ENCODE data around the gene GLIS1. TPM values are rescaled to one million over a fixed set of nuclear protein-coding genes. Genes with fewer than 3 reads are reported as not detected.

GLIS1 gene
- total and polyA plus RNA-seq, 9 donors = 0.04 to 0.42 (median 0.08) TPM; not detected in 3

GRCh38 chr1:53608071-53608470, 130.9 kb downstream of the GLIS1 start:
- Histone ChIP-seq H3K27me3 (ENCODE audit: control insufficient read depth, insufficient read depth, low read length) (peaks cover 2% of the 10 kb centered on the region), H3K9me3 (replicated peaks; ENCODE audit: control insufficient read depth, low read depth, low read length) (peaks cover 3% of the 10 kb centered on the region), H3K4me3 (ENCODE audit: low read length) (no peak overlapping the region), H3K27ac (ENCODE audit: low read length) (no peak overlapping the region), H3K36me3 (ENCODE audit: control insufficient read depth, insufficient read depth, low read length) (no peaks in the 10 kb centered on the region), H3K4me1 (ENCODE audit: control insufficient read depth, insufficient read depth, low read length) (no peaks in the 10 kb centered on the region)
- 100% methylated on average over 1 of the region's 2 CpGs for WGBS (ENCODE audit: insufficient coverage)
- DNase-seq = no peak

DNA sequence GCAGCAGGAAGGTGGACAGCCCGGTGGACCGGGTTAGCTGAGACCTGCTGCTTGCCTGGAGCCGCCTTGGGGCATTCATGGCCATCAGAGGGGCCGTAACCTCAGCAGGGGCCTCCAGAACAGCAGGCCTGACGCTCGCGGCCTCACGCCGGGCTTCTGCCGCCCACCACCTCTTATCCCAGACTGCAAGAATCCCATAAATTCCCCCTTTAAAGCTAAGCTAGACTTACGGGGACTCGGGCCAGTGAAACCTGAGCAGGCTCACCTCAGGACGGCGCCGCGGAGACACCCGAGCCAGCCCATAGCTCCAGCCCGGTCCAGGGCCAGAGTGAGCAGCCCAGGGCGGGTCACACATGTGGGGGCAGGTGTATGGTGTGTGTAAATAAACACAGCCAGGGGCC, 132.3 kb downstream of the GLIS1 start:
- no peak for DNase-seq
- peaks cover 3% of the 10 kb centered on the region for H3K9me3 ChIP-seq (replicated peaks; ENCODE audit: control insufficient read depth, low read depth, low read length)
- no peaks in the 10 kb centered on the region for H3K36me3 ChIP-seq (ENCODE audit: control insufficient read depth, insufficient read depth, low read length)
- peaks cover 6% of the 10 kb centered on the region for H3K4me1 ChIP-seq (ENCODE audit: control insufficient read depth, insufficient read depth, low read length)
- WGBS (ENCODE audit: insufficient coverage) = 39% methylated on average over 4 of the region's 19 CpGs
- H3K27ac ChIP-seq (ENCODE audit: low read length) = no peak overlapping the region
- peaks cover 2% of the 10 kb centered on the region for H3K27me3 ChIP-seq (ENCODE audit: control insufficient read depth, insufficient read depth, low read length)
- no peak overlapping the region for H3K4me3 ChIP-seq (ENCODE audit: low read length)

DNA sequence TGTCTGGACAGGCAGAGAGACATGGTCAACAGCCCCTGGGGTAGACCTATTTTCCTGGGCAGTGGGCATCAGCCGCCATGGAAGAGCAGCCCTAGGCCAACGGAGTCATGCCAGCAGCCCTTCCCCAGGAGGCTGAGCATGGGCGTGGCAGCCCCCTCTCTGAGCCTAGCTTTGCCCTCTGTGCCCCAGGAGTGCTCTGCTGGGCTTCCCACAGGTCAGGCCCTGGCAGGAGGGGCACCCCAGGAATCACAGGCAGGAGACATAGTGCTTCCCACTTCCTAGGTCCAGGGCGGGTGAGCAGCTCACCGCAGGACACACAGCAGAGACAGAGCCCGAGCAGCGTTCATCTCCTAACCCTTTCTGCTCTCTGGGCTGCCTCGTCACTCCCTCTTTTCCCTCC, 132.8 kb downstream of the GLIS1 start:
- Histone ChIP-seq H3K4me3 (ENCODE audit: low read length) (no peak overlapping the region), H3K9me3 (replicated peaks; ENCODE audit: control insufficient read depth, low read depth, low read length) (peaks cover 3% of the 10 kb centered on the region), H3K4me1 (ENCODE audit: control insufficient read depth, insufficient read depth, low read length) (peaks cover 7% of the 10 kb centered on the region), H3K27me3 (ENCODE audit: control insufficient read depth, insufficient read depth, low read length) (peaks cover 2% of the 10 kb centered on the region), H3K27ac (ENCODE audit: low read length) (no peak overlapping the region), H3K36me3 (ENCODE audit: control insufficient read depth, insufficient read depth, low read length) (no peaks in the 10 kb centered on the region)
- WGBS (ENCODE audit: insufficient coverage) = 58% methylated on average over 6 of the region's 8 CpGs
- no peak for DNase-seq

- H3K27me3 ChIP-seq (ENCODE audit: control insufficient read depth, insufficient read depth, low read length) = peaks cover 2% of the 10 kb centered on the region
- no peak for DNase-seq
- no peaks in the 10 kb centered on the region for H3K36me3 ChIP-seq (ENCODE audit: control insufficient read depth, insufficient read depth, low read length)
- H3K4me1 ChIP-seq (ENCODE audit: control insufficient read depth, insufficient read depth, low read length) = peaks cover 7% of the 10 kb centered on the region
- H3K27ac ChIP-seq (ENCODE audit: low read length) = no peak overlapping the region
- H3K9me3 ChIP-seq (replicated peaks; ENCODE audit: control insufficient read depth, low read depth, low read length) = no peaks in the 10 kb centered on the region
- no peak overlapping the region for H3K4me3 ChIP-seq (ENCODE audit: low read length)
- WGBS (ENCODE audit: insufficient coverage) = 69% methylated on average over 8 of the region's 8 CpGs
Observed at GRCh38 chr1:53605181-53605580, 133.8 kb downstream of the GLIS1 start.

DNA sequence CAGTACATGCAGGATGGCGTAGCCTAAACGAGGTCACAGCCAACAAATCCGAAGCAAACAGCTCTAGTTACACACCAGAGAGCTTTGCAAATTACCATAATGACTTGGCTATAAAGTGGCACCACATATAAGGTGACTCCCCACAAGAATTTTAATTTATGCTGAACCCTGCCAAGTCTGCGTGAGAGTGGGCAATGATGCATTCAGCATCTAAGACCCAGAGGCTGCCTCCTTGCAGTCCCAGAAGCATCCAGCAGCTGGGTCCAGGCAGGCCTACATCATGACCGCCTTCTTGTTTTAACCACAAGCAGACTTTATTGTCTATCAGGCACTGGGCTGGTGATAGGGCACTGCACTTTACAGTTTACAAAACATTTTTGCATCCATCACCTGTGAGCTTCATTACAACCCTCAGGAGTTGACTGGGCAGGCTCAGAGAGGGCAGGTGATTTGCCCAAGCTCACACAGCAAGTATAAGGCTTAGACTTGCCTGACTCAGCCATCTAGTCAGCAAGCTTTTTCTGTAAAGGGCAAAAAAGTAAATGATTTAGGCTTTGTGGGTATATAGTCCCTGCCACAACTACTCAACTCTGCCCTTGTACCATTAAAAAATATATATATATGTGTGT, 134.6 kb downstream of the GLIS1 start:
- Histone ChIP-seq H3K27me3 (ENCODE audit: control insufficient read depth, insufficient read depth, low read length) (peaks cover 2% of the 10 kb centered on the region), H3K4me1 (ENCODE audit: control insufficient read depth, insufficient read depth, low read length) (peaks cover 7% of the 10 kb centered on the region), H3K9me3 (replicated peaks; ENCODE audit: control insufficient read depth, low read depth, low read length) (no peaks in the 10 kb centered on the region), H3K4me3 (ENCODE audit: low read length) (no peak overlapping the region), H3K27ac (ENCODE audit: low read length) (no peak overlapping the region), H3K36me3 (ENCODE audit: control insufficient read depth, insufficient read depth, low read length) (no peaks in the 10 kb centered on the region)
- WGBS (ENCODE audit: insufficient coverage) = 80% methylated on average over 4 of the region's 5 CpGs
- DNase-seq = no peak

- Histone ChIP-seq H3K36me3 (ENCODE audit: control insufficient read depth, insufficient read depth, low read length) (no peaks in the 10 kb centered on the region), H3K9me3 (replicated peaks; ENCODE audit: control insufficient read depth, low read depth, low read length) (no peaks in the 10 kb centered on the region), H3K27me3 (ENCODE audit: control insufficient read depth, insufficient read depth, low read length) (peaks cover 2% of the 10 kb centered on the region), H3K4me3 (ENCODE audit: low read length) (no peak overlapping the region), H3K27ac (ENCODE audit: low read length) (no peak overlapping the region), H3K4me1 (ENCODE audit: control insufficient read depth, insufficient read depth, low read length) (peaks cover 7% of the 10 kb centered on the region)
- no peak for DNase-seq
- 94% methylated on average over 4 of the region's 6 CpGs for WGBS (ENCODE audit: insufficient coverage)
Observed at GRCh38 chr1:53603431-53603830, 135.5 kb downstream of the GLIS1 start.

GRCh38 chr1:53601867-53602775, 136.8 kb downstream of the GLIS1 start:
- DNase-seq = peak; percentile 30
- no peaks in the 10 kb centered on the region for H3K36me3 ChIP-seq (ENCODE audit: control insufficient read depth, insufficient read depth, low read length)
- WGBS (ENCODE audit: insufficient coverage) = 31% methylated on average over 8 of the region's 21 CpGs

GRCh38 chr1:53601031-53601745, 137.8 kb downstream of the GLIS1 start:
- 82% methylated on average over 4 of the region's 11 CpGs for WGBS (ENCODE audit: insufficient coverage)
- peaks cover 4% of the 10 kb centered on the region for H3K27me3 ChIP-seq (ENCODE audit: control insufficient read depth, insufficient read depth, low read length)
- no peaks in the 10 kb centered on the region for H3K36me3 ChIP-seq (ENCODE audit: control insufficient read depth, insufficient read depth, low read length)
- peaks cover 7% of the 10 kb centered on the region for H3K4me1 ChIP-seq (ENCODE audit: control insufficient read depth, insufficient read depth, low read length)
- DNase-seq = no peak
- no peaks in the 10 kb centered on the region for H3K9me3 ChIP-seq (replicated peaks; ENCODE audit: control insufficient read depth, low read depth, low read length)
- H3K27ac ChIP-seq (ENCODE audit: low read length) = no peak overlapping the region
- no peak overlapping the region for H3K4me3 ChIP-seq (ENCODE audit: low read length)

More at GRCh38 chr1:53601867-53602775, 136.8 kb downstream of the GLIS1 start:
- Histone ChIP-seq H3K9me3 (replicated peaks; ENCODE audit: control insufficient read depth, low read depth, low read length) (no peaks in the 10 kb centered on the region), H3K4me1 (ENCODE audit: control insufficient read depth, insufficient read depth, low read length) (peaks cover 7% of the 10 kb centered on the region), H3K27ac (ENCODE audit: low read length) (no peak overlapping the region), H3K4me3 (ENCODE audit: low read length) (no peak overlapping the region), H3K27me3 (ENCODE audit: control insufficient read depth, insufficient read depth, low read length) (peaks cover 4% of the 10 kb centered on the region)

DNA sequence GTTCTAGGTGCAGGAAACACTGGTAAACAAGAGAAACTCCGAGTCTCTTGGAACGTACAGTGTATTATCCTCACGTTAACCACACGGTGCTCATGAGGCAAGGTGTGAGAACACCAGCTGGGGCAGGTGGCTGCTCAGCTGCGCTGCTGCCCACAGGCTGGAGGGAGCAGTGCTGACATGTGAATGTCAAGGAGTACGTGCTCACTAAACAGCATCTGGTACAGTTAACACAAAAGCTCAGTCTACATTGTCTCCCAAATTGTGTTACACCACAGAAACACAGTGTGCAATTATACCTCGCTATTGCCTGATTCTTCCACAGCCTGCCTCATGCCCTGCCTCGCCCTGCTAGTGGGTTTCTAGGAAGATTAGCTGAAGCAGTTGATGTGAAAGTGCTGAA, 138.4 kb downstream of the GLIS1 start:
- H3K4me3 ChIP-seq (ENCODE audit: low read length) = no peak overlapping the region
- H3K27ac ChIP-seq (ENCODE audit: low read length) = no peak overlapping the region
- H3K9me3 ChIP-seq (replicated peaks; ENCODE audit: control insufficient read depth, low read depth, low read length) = no peaks in the 10 kb centered on the region
- peaks cover 4% of the 10 kb centered on the region for H3K27me3 ChIP-seq (ENCODE audit: control insufficient read depth, insufficient read depth, low read length)
- DNase-seq = no peak
- peaks cover 7% of the 10 kb centered on the region for H3K4me1 ChIP-seq (ENCODE audit: control insufficient read depth, insufficient read depth, low read length)
- no peaks in the 10 kb centered on the region for H3K36me3 ChIP-seq (ENCODE audit: control insufficient read depth, insufficient read depth, low read length)
- WGBS (ENCODE audit: insufficient coverage) = 32% methylated on average over 6 of the region's 8 CpGs

- WGBS (ENCODE audit: insufficient coverage) = 53% methylated on average over 5 of the region's 5 CpGs
- no peak for DNase-seq
- Histone ChIP-seq H3K4me3 (ENCODE audit: low read length) (no peak overlapping the region), H3K36me3 (ENCODE audit: control insufficient read depth, insufficient read depth, low read length) (no peaks in the 10 kb centered on the region), H3K9me3 (replicated peaks; ENCODE audit: control insufficient read depth, low read depth, low read length) (no peaks in the 10 kb centered on the region), H3K4me1 (ENCODE audit: control insufficient read depth, insufficient read depth, low read length) (peaks cover 7% of the 10 kb centered on the region), H3K27me3 (ENCODE audit: control insufficient read depth, insufficient read depth, low read length) (peaks cover 4% of the 10 kb centered on the region), H3K27ac (ENCODE audit: low read length) (no peak overlapping the region)
Observed at GRCh38 chr1:53600001-53600400, 139.0 kb downstream of the GLIS1 start.
